ENCODE measurements around the gene SNX10.

SNX10 gene

DNA sequence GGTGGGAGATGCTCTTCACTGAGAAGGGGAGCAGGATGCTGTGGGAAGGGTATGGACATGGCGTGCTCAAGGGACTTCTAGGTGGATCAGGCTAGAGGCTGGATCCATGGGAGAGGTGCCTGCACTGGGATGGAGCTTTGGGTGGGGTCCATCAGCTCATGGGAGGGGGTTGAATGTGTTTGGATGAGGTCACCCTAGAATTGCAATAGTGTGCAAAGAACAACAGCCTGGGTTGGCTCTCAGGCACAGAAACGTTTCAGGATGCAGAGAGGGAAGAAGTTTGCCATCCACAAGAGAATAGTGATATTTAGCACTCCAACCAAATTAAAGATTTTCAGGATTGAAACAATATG lies 66.1 kb downstream of the SNX10 start:
- Histone ChIP-seq H3K4me1 (ENCODE audit: control insufficient read depth, low read length) (peaks cover 32% of the 10 kb centered on the region), H3K79me2 (ENCODE audit: control insufficient read depth, low read length) (no peaks in the 10 kb centered on the region), H3K9me2 (replicated peaks; ENCODE audit: control insufficient read depth, low read length) (no peaks in the 10 kb centered on the region), H3F3A (ENCODE audit: control insufficient read depth, insufficient read depth) (peaks cover under 1% of the 10 kb centered on the region), H3K4me3 (ENCODE audit: low read length) (no peak overlapping the region), H3K27me3 (ENCODE audit: control insufficient read depth, low read length) (no peaks in the 10 kb centered on the region), H3K4me2 (ENCODE audit: low read length) (no peak overlapping the region), H3K9me3 (ENCODE audit: control insufficient read depth, insufficient read depth, low read length) (no peaks in the 10 kb centered on the region), H4K20me1 (ENCODE audit: control insufficient read depth, insufficient read depth, low read depth, low read length) (no peaks in the 10 kb centered on the region), H3K27ac (ENCODE audit: low read depth, low read length) (no peak overlapping the region), H3K36me3 (ENCODE audit: control insufficient read depth, low read length) (peaks cover 6% of the 10 kb centered on the region; the same call in 1 of the 2 replicates)
- TF ChIP-seq EZH2phosphoT487 (IDR thresholded peaks at IDR 0.05; ENCODE audit: borderline replicate concordance, low read length): no peak
- TF ChIP-seq, protein P1, sequence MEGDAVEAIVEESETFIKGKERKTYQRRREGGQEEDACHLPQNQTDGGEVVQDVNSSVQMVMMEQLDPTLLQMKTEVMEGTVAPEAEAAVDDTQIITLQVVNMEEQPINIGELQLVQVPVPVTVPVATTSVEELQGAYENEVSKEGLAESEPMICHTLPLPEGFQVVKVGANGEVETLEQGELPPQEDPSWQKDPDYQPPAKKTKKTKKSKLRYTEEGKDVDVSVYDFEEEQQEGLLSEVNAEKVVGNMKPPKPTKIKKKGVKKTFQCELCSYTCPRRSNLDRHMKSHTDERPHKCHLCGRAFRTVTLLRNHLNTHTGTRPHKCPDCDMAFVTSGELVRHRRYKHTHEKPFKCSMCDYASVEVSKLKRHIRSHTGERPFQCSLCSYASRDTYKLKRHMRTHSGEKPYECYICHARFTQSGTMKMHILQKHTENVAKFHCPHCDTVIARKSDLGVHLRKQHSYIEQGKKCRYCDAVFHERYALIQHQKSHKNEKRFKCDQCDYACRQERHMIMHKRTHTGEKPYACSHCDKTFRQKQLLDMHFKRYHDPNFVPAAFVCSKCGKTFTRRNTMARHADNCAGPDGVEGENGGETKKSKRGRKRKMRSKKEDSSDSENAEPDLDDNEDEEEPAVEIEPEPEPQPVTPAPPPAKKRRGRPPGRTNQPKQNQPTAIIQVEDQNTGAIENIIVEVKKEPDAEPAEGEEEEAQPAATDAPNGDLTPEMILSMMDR (IDR thresholded peaks at IDR 0.05; ENCODE audit: low read depth, low read length, poor library complexity, severe bottlenecking): no peak

- no peak for TF ChIP-seq EZH2phosphoT487 (IDR thresholded peaks at IDR 0.05; ENCODE audit: borderline replicate concordance, low read length)
- TF ChIP-seq, protein P1 (IDR thresholded peaks at IDR 0.05; ENCODE audit: low read depth, low read length, poor library complexity, severe bottlenecking): no peak
- Histone ChIP-seq H3K4me2 (ENCODE audit: low read length) (peak overlapping the region; percentile 71; the same call in 1 of the 2 replicates), H3K27ac (ENCODE audit: low read depth, low read length) (peak overlapping the region; percentile 58; the same call in 1 of the 2 replicates)
Measured at GRCh38 chr7:26360650-26361049, 69.0 kb downstream of the SNX10 start.

GRCh38 chr7:26361637-26362036 lies 70.0 kb downstream of the SNX10 start:
- no peak overlapping the region for H3K4me2 ChIP-seq (ENCODE audit: low read length)
- no peaks in the 10 kb centered on the region for H3K27me3 ChIP-seq (ENCODE audit: control insufficient read depth, low read length)
- H3K4me3 ChIP-seq (ENCODE audit: low read length): no peak overlapping the region
- H3K9me3 ChIP-seq (ENCODE audit: control insufficient read depth, insufficient read depth, low read length): no peaks in the 10 kb centered on the region
- H4K20me1 ChIP-seq (ENCODE audit: control insufficient read depth, insufficient read depth, low read depth, low read length): no peaks in the 10 kb centered on the region
- no peaks in the 10 kb centered on the region for H3K79me2 ChIP-seq (ENCODE audit: control insufficient read depth, low read length)
- no peak overlapping the region for H3K27ac ChIP-seq (ENCODE audit: low read depth, low read length)
- no peaks in the 10 kb centered on the region for H3K9me2 ChIP-seq (replicated peaks; ENCODE audit: control insufficient read depth, low read length)
- TF ChIP-seq EZH2phosphoT487 (IDR thresholded peaks at IDR 0.05; ENCODE audit: borderline replicate concordance, low read length): no peak
- TF ChIP-seq, protein P1 (IDR thresholded peaks at IDR 0.05; ENCODE audit: low read depth, low read length, poor library complexity, severe bottlenecking): no peak
- peaks cover 6% of the 10 kb centered on the region for H3F3A ChIP-seq (ENCODE audit: control insufficient read depth, insufficient read depth)
- peaks cover 20% of the 10 kb centered on the region for H3K36me3 ChIP-seq (ENCODE audit: control insufficient read depth, low read length)
- H3K4me1 ChIP-seq (ENCODE audit: control insufficient read depth, low read length): peaks cover 47% of the 10 kb centered on the region

More at GRCh38 chr7:26360650-26361049, 69.0 kb downstream of the SNX10 start:
- no peaks in the 10 kb centered on the region for H3K79me2 ChIP-seq (ENCODE audit: control insufficient read depth, low read length)
- H3K4me3 ChIP-seq (ENCODE audit: low read length): no peak overlapping the region
- H3K9me2 ChIP-seq (replicated peaks; ENCODE audit: control insufficient read depth, low read length): no peaks in the 10 kb centered on the region
- H3K9me3 ChIP-seq (ENCODE audit: control insufficient read depth, insufficient read depth, low read length): no peaks in the 10 kb centered on the region
- H3K4me1 ChIP-seq (ENCODE audit: control insufficient read depth, low read length): peaks cover 47% of the 10 kb centered on the region
- H3K36me3 ChIP-seq (ENCODE audit: control insufficient read depth, low read length): peaks cover 11% of the 10 kb centered on the region
- H3F3A ChIP-seq (ENCODE audit: control insufficient read depth, insufficient read depth): peaks cover 6% of the 10 kb centered on the region
- no peaks in the 10 kb centered on the region for H3K27me3 ChIP-seq (ENCODE audit: control insufficient read depth, low read length)
- no peaks in the 10 kb centered on the region for H4K20me1 ChIP-seq (ENCODE audit: control insufficient read depth, insufficient read depth, low read depth, low read length)

All from DOHH2 (cell line).